NCI-H1930 (cell line): Measurements from ENCODE around the gene OR5I1.
"Not testable (repeated sequence)": the region's sequence is repeated elsewhere in the genome, so short reads cannot be mapped to it uniquely, and the experiment has no call there.

Experiments used
- DNase-seq, 2 experiments: peaks; one replicate each; lab custom pipeline; 2025; lab: John Stamatoyannopoulos, UW

The OR5I1 gene

DNA sequence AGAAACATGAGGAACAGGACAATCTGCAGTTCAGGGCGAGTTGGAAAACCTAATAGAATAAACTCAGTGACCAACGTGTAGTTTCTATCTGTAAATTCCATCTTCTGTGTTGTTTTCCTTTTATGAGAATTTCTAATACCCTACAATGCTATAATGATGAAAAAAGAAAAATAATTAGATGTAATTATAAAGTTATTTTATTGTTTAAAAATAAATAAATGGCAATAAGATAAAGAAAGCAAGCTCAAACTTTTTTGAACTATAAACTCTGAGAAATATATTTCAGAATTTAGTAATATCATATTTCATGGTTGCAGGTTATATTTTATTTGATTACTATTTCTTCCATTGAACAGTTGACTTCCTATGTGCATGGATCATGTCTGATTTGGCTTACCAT is at the start of gene OR5I1:
TSS of gene OR5I1 (minus strand) at position 101 of the 400 bp plus-strand sequence. CDS start at position 101, 0 bp downstream.
- DNase-seq: no peak

DNA sequence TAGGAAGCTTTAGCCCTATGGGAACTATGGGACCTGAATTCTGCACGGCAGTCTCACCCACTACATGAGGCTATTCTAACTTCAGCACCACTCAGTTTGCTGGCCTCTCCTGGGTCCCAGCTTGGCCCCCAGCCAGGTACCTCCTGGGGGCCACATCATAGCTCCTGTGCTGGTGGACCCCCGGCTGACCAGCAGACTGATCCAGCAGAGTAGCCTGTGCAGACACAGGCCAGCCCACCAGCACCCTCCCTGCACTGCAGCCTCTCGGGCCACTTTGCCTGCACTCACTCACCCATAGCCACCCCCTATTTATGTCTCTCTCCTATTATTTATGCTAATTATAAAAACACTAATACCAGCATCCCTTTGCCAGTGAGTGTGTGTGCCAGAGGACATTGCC is 34.7 kb upstream of the OR5I1 start:
- DNase-seq: no peak

DNA sequence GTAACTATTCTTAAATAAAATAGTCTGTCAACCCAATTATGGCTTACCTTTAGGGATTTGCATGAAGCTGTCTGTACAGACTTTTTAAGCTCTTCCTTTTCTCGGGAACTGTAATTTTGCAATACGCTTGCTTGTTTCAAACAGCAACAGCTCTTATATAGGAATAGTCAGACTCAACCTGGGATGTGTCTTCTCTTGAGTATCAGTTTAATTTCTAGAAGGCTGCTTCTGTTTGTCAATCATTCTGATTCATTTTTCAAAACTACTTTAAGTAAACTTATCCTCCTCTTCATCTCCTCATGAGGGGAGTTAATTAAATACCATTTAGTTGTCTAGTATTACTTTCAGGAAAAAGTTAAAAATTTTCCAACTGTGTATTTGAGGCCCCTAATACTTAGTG is 33.6 kb upstream of the OR5I1 start, which contains the start of gene OR10AG1:
TSS of gene OR10AG1 (minus strand) at position 101 of the 400 bp plus-strand sequence. CDS start at position 63, 38 bp downstream.
- no peak for DNase-seq

DNA sequence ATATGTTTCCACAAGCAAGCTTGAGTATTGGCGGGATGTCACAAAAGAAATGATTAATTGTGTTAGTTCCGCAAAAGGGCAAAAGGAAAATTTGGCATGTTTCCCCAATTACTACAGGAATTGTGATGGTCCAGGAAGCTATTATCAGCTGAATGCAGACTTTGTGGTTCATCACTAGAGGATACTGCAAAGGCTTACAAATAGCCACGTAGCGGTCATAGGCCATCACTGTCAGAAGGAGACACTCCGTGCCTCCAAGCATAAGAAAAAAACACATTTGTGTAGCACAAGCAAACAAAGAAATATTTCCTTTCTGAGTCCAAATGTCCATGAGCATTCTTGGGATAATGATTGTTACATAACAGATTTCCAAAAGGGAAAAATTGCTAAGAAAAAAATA is 31.7 kb upstream of the OR5I1 start:
- no peak for DNase-seq

DNA sequence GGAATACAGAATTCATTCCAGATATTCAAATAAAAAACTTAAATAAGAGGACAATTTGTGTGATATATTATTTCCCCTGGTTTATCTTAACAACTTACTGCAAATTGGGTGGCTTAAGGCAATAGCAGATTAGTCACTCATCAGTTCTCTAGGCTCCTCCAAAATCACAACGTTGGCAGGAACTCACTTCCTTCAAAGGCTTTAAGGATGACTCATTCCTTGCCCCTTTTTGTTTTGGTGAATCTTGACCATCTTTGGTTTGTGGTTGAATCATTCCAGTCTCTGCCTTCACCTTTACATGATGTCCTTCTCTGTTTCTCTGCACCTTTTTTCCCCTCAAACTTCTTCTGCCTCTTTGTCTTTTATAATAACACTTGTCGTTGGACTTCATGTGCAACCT is 30.2 kb upstream of the OR5I1 start:
- no peak for DNase-seq

DNA sequence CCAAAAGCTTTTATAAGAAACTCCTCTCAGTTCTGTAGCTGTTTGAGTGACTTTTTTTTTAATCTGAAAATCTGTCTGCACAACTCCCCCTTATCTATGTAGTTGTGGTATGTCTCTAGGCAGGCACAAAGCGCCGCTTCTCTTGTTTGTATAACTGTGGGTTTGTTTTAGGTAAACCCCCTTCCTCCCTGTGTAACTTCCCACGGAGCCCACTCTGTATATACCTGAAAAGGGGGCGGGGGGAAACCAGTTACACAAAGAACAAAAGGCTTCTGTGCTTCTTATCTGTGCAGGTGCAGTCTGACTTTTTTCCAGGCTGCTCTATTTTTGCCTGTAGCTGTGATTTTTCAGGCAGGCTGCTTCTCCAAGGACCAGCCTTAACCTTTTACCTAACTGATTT is 20.3 kb upstream of the OR5I1 start:
- DNase-seq: no peak

DNA sequence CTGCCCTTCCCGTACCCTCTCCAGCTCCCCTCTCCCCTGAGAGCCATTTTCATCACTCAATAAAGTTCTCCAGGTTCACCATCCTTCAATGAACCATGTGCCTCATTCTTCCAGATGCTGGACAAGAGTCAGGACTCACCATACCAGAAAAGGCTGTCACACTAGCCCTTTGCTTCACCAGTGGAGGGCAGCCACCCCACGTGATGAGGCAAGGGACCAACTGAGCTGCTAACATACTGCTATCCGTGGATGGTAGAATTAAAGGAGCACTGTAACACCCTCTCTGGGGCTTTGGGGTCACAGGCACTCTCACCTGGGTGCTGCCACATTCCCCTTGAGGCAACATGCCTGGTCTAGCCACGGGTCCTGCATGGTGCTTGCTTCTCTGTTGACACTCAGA is 13.1 kb upstream of the OR5I1 start:
- DNase-seq: no peak

DNA sequence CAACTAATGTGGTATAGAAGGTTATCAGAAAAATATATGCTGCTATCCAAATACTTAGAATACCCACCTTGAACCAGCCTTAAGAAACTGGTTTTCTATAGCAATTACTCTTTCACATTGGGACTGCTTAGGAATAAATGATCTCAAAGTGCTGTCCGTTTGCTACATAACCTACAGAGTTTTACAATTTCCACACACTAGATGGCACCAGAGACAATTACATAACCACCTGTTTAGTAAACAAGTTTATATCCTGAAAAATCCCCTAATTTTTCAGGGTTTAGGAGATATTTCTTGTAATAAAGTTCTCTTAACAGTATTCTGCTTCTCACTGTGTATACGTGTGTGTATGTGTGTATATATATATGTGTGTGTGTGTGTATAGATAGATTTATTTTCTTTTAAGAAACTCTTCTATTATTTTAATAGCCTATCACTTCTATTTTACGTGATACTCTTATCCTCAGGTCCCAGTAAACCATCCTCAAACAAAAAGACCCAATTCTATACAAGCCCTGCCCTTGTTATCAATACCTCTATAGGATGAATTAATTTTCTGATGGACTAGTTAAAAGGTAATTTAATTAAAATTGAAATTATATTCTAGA is 6.7 kb upstream of the OR5I1 start:
- DNase-seq: peak; percentile 9 to 32

DNA sequence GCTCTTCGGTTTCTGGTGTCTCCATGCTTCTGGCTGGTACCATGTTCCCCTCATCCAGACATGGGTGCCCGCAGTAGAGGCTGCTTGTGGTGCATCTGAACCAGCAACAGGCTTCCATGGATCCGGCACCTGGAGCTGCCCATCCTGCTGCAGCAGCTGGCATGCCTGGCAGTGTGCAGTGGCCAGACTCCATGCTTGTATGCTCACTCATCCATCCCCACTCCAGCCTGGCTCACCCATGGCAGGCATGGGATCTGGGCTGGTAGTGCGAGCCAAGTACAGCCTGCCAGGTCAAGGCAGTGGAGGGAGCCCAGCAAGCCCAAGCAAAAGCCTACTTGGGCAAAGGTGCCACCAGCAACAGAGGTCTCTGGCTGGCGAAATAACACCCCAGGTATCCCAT is 15.7 kb downstream of the OR5I1 start:
- no peak for DNase-seq

DNA sequence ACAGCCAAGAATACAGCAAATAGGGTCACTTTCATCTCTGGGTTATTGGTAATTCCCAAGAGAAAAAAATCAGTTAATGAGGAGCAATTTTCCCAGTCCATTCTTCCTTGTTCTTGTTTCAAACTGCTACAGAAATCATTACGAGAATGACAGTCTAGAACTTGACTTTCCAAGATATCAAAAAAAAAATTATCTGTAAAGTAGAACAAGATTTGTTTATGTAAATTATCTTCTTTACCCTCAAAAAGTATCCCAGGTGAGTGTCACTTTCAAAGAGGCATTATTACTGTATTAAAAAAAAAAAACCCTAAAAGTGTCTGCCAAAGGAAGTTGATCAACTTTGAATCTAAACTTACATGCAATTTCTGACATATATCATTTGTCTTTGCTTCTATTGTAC is 21.7 kb downstream of the OR5I1 start, which contains the start of gene OR5W2:
TSS of gene OR5W2 (minus strand) at position 101 of the 400 bp plus-strand sequence. CDS start at position 101, 0 bp downstream.
- no peak for DNase-seq

DNA sequence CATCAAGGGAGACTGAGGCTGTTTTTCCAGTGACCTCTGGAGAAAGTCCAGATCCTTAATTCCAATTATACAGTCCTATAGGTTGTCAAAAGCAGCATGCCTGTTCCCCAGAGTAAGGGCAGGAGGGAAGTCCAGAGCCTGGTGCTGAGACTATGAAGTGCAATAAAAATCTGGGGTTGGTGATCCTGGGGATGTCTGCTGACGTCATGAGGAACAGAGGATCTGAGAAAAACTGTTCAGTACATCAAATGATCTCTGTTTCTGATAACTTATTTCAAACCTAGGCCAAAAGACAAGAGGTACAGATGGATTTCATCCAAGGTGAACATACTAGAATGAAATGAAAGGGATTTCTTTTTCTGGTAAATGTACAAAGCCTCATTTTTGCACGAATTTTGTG is 33.9 kb downstream of the OR5I1 start:
- DNase-seq: no peak

DNA sequence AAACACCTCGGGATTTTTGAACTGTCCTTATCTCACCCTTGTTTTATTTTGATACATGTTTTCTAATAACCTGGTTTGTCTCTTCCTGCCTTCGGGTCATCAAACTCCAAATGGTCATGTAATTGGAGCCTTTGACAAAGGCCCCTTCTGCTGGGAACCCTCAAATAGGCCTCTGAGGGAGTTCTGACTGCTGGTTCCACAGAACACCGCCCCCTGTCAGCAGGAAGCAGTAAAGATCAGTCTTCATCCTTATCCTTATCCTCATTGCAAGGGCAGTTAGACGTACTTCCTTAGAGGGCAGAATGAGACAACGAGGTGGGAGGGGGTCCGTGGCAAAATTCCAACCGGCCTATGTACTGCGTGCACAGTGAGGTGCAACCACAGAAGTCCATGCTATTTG is 41.0 kb downstream of the OR5I1 start:
- no peak for DNase-seq

DNA sequence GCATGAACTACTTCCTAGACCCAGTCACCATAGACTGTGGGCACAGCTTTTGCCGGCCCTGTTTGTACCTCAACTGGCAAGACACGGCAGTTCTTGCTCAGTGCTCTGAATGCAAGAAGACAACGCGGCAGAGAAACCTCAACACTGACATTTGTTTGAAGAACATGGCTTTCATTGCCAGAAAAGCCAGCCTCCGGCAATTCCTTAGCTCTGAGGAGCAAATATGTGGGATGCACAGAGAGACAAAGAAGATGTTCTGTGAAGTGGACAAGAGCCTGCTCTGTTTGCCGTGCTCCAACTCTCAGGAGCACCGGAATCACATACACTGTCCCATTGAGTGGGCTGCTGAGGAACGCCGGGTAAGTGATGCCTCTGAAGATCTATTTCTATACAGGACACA is 50.7 kb downstream of the OR5I1 start:
- not testable (repeated sequence) for DNase-seq
